Brain microvascular endothelial cell (primary cell): ENCODE data around the gene SOX10.

Experiments used
- DNase-seq: peaks from one replicate; pipeline ENCODE4 v3.0.0-alpha.2; 2020
- H3K27ac ChIP-seq: fragments of 250-450 bp; sonication (Bioruptor Pico); 2 replicates; pipeline ENCODE4 v1.5.1; 2020; ENCODE audit warnings: mild to moderate bottlenecking, moderate library complexity
- H3K27me3 ChIP-seq: fragments of 250-450 bp; sonication (Bioruptor Pico); replicated peaks from 2 replicates; pipeline ENCODE4 v1.5.1; 2020; ENCODE audit warnings: mild to moderate bottlenecking
- H3K36me3 ChIP-seq: fragments of 250-450 bp; sonication (Bioruptor Pico); replicated peaks from 2 replicates; pipeline ENCODE4 v1.5.1; 2020; ENCODE audit warnings: mild to moderate bottlenecking
- H3K4me3 ChIP-seq: 2 replicates; pipeline ENCODE4 v1.5.1; 2011; ENCODE audit warnings: low read depth, mild to moderate bottlenecking, control low read depth, low read length, moderate library complexity
- CTCF ChIP-seq: IDR thresholded peaks from 2 replicates; pipeline ENCODE4 v1.5.1; 2011; ENCODE audit warnings: low read depth, mild to moderate bottlenecking, moderate library complexity, low read length, control low read depth, inconsistent platforms; ENCODE audit errors: missing control alignments
- in situ Hi-C: cut with HindIII; loops from 2 replicates; pipeline ENCODE4 v1.10.0; 2017; ENCODE audit warnings: low sequenced_read_pairs, low pct_ligation_motif_present

SOX10 gene

DNA sequence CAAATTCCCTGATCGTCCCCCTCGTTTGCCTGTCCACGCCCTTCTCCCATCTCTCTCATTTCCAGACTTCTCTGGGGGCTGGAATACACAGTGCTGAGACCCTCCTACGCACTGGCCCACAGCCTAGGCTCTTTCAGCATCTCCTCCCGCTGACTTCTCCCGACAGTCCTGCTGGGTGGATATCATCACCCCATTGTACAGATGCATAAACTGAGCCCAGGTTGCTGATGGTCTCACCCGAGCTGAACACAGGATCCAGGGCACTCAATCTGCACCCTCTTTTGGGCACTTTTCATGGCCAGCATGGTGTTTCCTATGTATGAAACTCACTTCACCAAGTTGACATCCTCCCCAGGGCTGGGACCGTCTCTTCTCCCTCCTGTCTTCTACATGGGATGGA lies 41.2 kb upstream of the SOX10 start:
- Histone ChIP-seq H3K27me3 (no peaks in the 10 kb centered on the region), H3K4me3 (no peak overlapping the region), H3K27ac (no peak overlapping the region), H3K36me3 (no peaks in the 10 kb centered on the region)
- no peak for DNase-seq
- in situ Hi-C loops = no loop called here
- no peak for TF ChIP-seq CTCF

DNA sequence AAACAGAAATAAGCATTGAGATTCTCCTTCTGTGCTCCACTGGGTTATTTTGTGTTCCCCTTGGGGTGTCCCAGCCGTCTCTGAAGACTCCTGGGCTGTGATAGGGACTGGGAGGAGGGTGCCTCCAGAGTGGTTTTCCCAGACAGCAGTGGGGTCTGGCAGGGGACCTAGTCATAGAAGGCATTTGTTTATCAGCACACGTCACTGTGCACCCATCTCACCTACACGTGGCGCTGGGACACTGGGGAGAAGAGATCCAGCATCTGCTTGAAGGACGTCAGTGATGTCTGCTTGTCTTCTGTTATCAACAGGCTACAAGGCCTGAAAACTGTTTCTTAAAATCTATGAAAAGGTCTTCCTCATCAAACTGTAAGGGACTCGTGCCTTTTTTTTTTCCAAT lies 38.7 kb upstream of the SOX10 start:
- Histone ChIP-seq H3K36me3 (no peaks in the 10 kb centered on the region), H3K27ac (no peak overlapping the region), H3K4me3 (no peak overlapping the region), H3K27me3 (no peaks in the 10 kb centered on the region)
- DNase-seq = no peak
- TF ChIP-seq CTCF = no peak
- in situ Hi-C loops = no loop called here

DNA sequence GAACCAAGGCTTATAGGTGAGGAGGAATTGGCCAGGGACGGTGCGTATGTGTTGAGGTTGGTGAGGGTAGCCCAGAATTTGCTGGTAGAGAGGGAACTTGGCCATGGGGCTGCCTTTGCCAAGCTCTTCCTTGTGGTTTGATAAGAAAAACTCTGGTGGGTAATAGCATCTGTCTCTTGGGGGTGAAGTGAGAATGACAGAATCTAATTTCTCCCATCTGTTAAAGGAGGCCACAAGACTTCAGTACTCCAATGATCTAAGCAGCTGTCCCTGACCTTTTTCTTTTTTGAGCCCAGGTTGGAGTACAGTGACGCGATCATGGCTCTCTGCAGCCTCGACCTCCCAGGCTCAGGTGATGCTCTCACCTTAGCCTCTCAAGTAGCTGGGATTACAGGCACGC lies 36.9 kb upstream of the SOX10 start:
- Histone ChIP-seq H3K36me3 (no peaks in the 10 kb centered on the region), H3K27ac (no peak overlapping the region), H3K27me3 (no peaks in the 10 kb centered on the region), H3K4me3 (no peak overlapping the region)
- in situ Hi-C loops = no loop called here
- DNase-seq = no peak
- no peak for TF ChIP-seq CTCF

GRCh38 chr22:38018938-38019827 lies 34.8 kb upstream of the SOX10 start:
- in situ Hi-C loops = no loop called here
- TF ChIP-seq CTCF = no peak
- no peak for DNase-seq
- Histone ChIP-seq H3K27ac (no peak overlapping the region), H3K4me3 (no peak overlapping the region), H3K27me3 (no peaks in the 10 kb centered on the region), H3K36me3 (no peaks in the 10 kb centered on the region)

GRCh38 chr22:38017939-38018885 lies 33.9 kb upstream of the SOX10 start:
- no peak overlapping the region for H3K4me3 ChIP-seq

More at GRCh38 chr22:38017939-38018885, 33.9 kb upstream of the SOX10 start:
- Histone ChIP-seq H3K27me3 (no peaks in the 10 kb centered on the region), H3K27ac (no peak overlapping the region), H3K36me3 (no peaks in the 10 kb centered on the region)
- in situ Hi-C loops = no loop called here
- DNase-seq = no peak
- TF ChIP-seq CTCF = no peak
